DND-41 (cell line): ENCODE results near the gene ZFPM1.

Source experiments
- CTCF ChIP-seq: IDR thresholded peaks from 2 replicates; pipeline ENCODE4 v1.5.1; 2012; ENCODE audit warnings: borderline replicate concordance, low read length, moderate library complexity, mild to moderate bottlenecking; ENCODE audit not compliant: poor library complexity, severe bottlenecking; ENCODE audit errors: extremely low read depth
- EZH2 ChIP-seq: IDR thresholded peaks from 3 replicates; pipeline ENCODE4 v1.6.1; 2012; ENCODE audit warnings: borderline replicate concordance, low read depth, mild to moderate bottlenecking, moderate library complexity, low read length, inconsistent platforms; ENCODE audit not compliant: severe bottlenecking

- TF ChIP-seq CTCF, result no peak
- TF ChIP-seq EZH2, result no peak
Observed at GRCh38 chr16:88464447-88465318, 11.6 kb downstream of the ZFPM1 start.
